Measurements from ENCODE around the gene TET2.

TET2 gene

GRCh38 chr4:105246712-105247111 lies 100.0 kb downstream of the TET2 start:
- H3K27me3 ChIP-seq (ENCODE audit: control insufficient read depth in 2 of 2, insufficient read depth in 2 of 2, low read length in 2 of 2), result no peaks in the 10 kb centered on the region
- H3K36me3 ChIP-seq (ENCODE audit: control insufficient read depth in 2 of 2, insufficient read depth in 2 of 2, low read length in 2 of 2), result peaks cover 7 to 13% of the 10 kb centered on the region in 2 donors
- no peak overlapping the region for H3K4me3 ChIP-seq (ENCODE audit: low read length in 2 of 2)
- H3K9ac ChIP-seq (ENCODE audit: low read depth in 1 of 2, low read length in 2 of 2), result no peak overlapping the region
- H3K27ac ChIP-seq (ENCODE audit: low read depth in 2 of 2, low read length in 2 of 2), result no peak overlapping the region
- H3K9me3 ChIP-seq (ENCODE audit: control insufficient read depth in 2 of 2, low read length in 2 of 2), result no peaks in the 10 kb centered on the region
- H3K4me1 ChIP-seq (ENCODE audit: control insufficient read depth in 2 of 2, insufficient read depth in 2 of 2, low read length in 2 of 2), result no peaks in the 10 kb centered on the region

DNA sequence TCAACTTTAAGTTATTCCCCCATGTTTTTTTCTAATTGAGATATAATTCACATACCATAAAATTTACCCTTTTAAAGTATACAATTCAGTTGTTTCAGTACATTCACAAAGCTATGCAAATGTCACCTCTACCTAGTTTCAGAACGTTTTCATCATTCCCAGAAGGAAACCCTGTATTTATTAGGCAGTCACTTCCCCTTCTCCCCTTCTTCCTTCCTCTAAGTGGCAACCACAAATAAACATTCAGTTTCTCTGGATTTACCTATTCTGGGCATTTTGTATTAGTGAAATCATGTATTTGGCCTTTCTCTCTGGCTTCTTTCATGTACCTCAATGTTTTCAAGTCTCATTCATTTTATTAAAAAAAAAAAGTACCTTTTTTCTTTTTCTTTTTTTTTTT lies 101.9 kb downstream of the TET2 start:
- Histone ChIP-seq H3K27me3 (ENCODE audit: control insufficient read depth in 2 of 2, insufficient read depth in 2 of 2, low read length in 2 of 2) (no peaks in the 10 kb centered on the region), H3K9ac (ENCODE audit: low read depth in 1 of 2, low read length in 2 of 2) (no peak overlapping the region), H3K36me3 (ENCODE audit: control insufficient read depth in 2 of 2, insufficient read depth in 2 of 2, low read length in 2 of 2) (peaks cover 1 to 2% of the 10 kb centered on the region in 2 donors), H3K27ac (ENCODE audit: low read depth in 2 of 2, low read length in 2 of 2) (no peak overlapping the region), H3K4me3 (ENCODE audit: low read length in 2 of 2) (no peak overlapping the region), H3K4me1 (ENCODE audit: control insufficient read depth in 2 of 2, insufficient read depth in 2 of 2, low read length in 2 of 2) (no peaks in the 10 kb centered on the region), H3K9me3 (ENCODE audit: control insufficient read depth in 2 of 2, low read length in 2 of 2) (peaks cover 0 to 8% of the 10 kb centered on the region in 2 donors)

GRCh38 chr4:105257817-105258495 lies 111.3 kb downstream of the TET2 start:
- H3K4me3 ChIP-seq (ENCODE audit: low read length in 2 of 2), result no peak overlapping the region
- H3K27ac ChIP-seq (ENCODE audit: low read depth in 2 of 2, low read length in 2 of 2), result no peak overlapping the region
- no peaks in the 10 kb centered on the region for H3K27me3 ChIP-seq (ENCODE audit: control insufficient read depth in 2 of 2, insufficient read depth in 2 of 2, low read length in 2 of 2)
- H3K9me3 ChIP-seq (ENCODE audit: control insufficient read depth in 2 of 2, low read length in 2 of 2), result peaks cover 0 to 3% of the 10 kb centered on the region in 2 donors
- peaks cover 11 to 13% of the 10 kb centered on the region in 2 donors for H3K36me3 ChIP-seq (ENCODE audit: control insufficient read depth in 2 of 2, insufficient read depth in 2 of 2, low read length in 2 of 2)
- H3K9ac ChIP-seq (ENCODE audit: low read depth in 1 of 2, low read length in 2 of 2), result no peak overlapping the region
- H3K4me1 ChIP-seq (ENCODE audit: control insufficient read depth in 2 of 2, insufficient read depth in 2 of 2, low read length in 2 of 2), result no peaks in the 10 kb centered on the region

DNA sequence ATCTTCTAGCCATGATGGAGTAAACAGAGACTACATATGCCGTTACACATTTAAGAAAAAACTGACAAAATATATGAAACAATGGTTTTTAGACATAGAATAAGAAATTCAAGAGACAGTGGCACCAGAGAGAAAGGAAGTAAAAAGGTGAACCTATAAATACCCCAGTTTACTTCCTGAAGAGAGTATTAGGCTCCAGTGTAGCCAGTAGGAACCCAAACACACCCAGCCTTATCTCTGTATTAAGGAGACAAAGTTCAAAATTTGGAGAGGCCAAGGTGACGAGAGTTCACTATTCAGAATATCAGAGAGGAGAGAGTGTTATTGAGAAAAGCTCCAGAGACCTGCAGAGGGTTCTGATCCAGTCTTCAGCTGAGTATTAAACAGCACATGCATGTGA lies 119.0 kb downstream of the TET2 start:
- Histone ChIP-seq H3K27me3 (ENCODE audit: control insufficient read depth in 2 of 2, insufficient read depth in 2 of 2, low read length in 2 of 2) (no peaks in the 10 kb centered on the region), H3K9ac (ENCODE audit: low read depth in 1 of 2, low read length in 2 of 2) (no peak overlapping the region), H3K36me3 (ENCODE audit: control insufficient read depth in 2 of 2, insufficient read depth in 2 of 2, low read length in 2 of 2) (peaks cover 23 to 27% of the 10 kb centered on the region in 2 donors), H3K4me1 (ENCODE audit: control insufficient read depth in 2 of 2, insufficient read depth in 2 of 2, low read length in 2 of 2) (no peaks in the 10 kb centered on the region), H3K9me3 (ENCODE audit: control insufficient read depth in 2 of 2, low read length in 2 of 2) (no peaks in the 10 kb centered on the region), H3K4me3 (ENCODE audit: low read length in 2 of 2) (no peak overlapping the region), H3K27ac (ENCODE audit: low read depth in 2 of 2, low read length in 2 of 2) (no peak overlapping the region)

DNA sequence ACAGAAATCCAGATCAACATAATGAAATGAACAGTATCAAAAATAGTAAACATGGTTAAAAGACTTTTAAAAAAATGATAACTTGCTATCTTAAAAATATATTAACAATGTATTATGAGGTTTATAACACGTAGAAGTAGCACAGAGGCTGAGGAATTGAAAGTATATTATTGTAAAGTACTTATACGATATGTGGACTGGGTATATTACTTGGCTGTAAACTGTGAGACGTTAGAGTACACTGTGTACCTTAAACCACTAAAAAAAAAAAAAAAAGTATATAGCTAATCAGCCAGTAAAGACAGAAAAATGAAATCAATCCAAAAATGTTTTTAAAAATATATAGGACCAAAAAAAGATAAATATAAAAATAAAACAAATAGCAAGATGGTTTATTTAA lies 120.6 kb downstream of the TET2 start:
- H3K27ac ChIP-seq (ENCODE audit: low read depth in 2 of 2, low read length in 2 of 2), result no peak overlapping the region
- H3K9ac ChIP-seq (ENCODE audit: low read depth in 1 of 2, low read length in 2 of 2), result no peak overlapping the region
- H3K4me1 ChIP-seq (ENCODE audit: control insufficient read depth in 2 of 2, insufficient read depth in 2 of 2, low read length in 2 of 2), result no peaks in the 10 kb centered on the region
- peaks cover 23 to 30% of the 10 kb centered on the region in 2 donors for H3K36me3 ChIP-seq (ENCODE audit: control insufficient read depth in 2 of 2, insufficient read depth in 2 of 2, low read length in 2 of 2)
- H3K27me3 ChIP-seq (ENCODE audit: control insufficient read depth in 2 of 2, insufficient read depth in 2 of 2, low read length in 2 of 2), result no peaks in the 10 kb centered on the region
- no peaks in the 10 kb centered on the region for H3K9me3 ChIP-seq (ENCODE audit: control insufficient read depth in 2 of 2, low read length in 2 of 2)
- H3K4me3 ChIP-seq (ENCODE audit: low read length in 2 of 2), result no peak overlapping the region

- Histone ChIP-seq H3K9ac (ENCODE audit: low read depth in 1 of 2, low read length in 2 of 2) (no peak overlapping the region), H3K4me3 (ENCODE audit: low read length in 2 of 2) (no peak overlapping the region), H3K36me3 (ENCODE audit: control insufficient read depth in 2 of 2, insufficient read depth in 2 of 2, low read length in 2 of 2) (peaks cover 57% of the 10 kb centered on the region in 2 donors), H3K4me1 (ENCODE audit: control insufficient read depth in 2 of 2, insufficient read depth in 2 of 2, low read length in 2 of 2) (no peaks in the 10 kb centered on the region), H3K9me3 (ENCODE audit: control insufficient read depth in 2 of 2, low read length in 2 of 2) (no peaks in the 10 kb centered on the region), H3K27me3 (ENCODE audit: control insufficient read depth in 2 of 2, insufficient read depth in 2 of 2, low read length in 2 of 2) (no peaks in the 10 kb centered on the region), H3K27ac (ENCODE audit: low read depth in 2 of 2, low read length in 2 of 2) (no peak overlapping the region)
Observed at GRCh38 chr4:105272002-105272401, 125.3 kb downstream of the TET2 start.

- no peak overlapping the region for H3K4me3 ChIP-seq (ENCODE audit: low read length in 2 of 2)
- H3K9ac ChIP-seq (ENCODE audit: low read depth in 1 of 2, low read length in 2 of 2), result no peak overlapping the region
- peaks cover 57% of the 10 kb centered on the region in 2 donors for H3K36me3 ChIP-seq (ENCODE audit: control insufficient read depth in 2 of 2, insufficient read depth in 2 of 2, low read length in 2 of 2)
- no peak overlapping the region for H3K27ac ChIP-seq (ENCODE audit: low read depth in 2 of 2, low read length in 2 of 2)
- H3K9me3 ChIP-seq (ENCODE audit: control insufficient read depth in 2 of 2, low read length in 2 of 2), result no peaks in the 10 kb centered on the region
- no peaks in the 10 kb centered on the region for H3K4me1 ChIP-seq (ENCODE audit: control insufficient read depth in 2 of 2, insufficient read depth in 2 of 2, low read length in 2 of 2)
- no peaks in the 10 kb centered on the region for H3K27me3 ChIP-seq (ENCODE audit: control insufficient read depth in 2 of 2, insufficient read depth in 2 of 2, low read length in 2 of 2)
Observed at GRCh38 chr4:105273230-105273629, 126.6 kb downstream of the TET2 start.

DNA sequence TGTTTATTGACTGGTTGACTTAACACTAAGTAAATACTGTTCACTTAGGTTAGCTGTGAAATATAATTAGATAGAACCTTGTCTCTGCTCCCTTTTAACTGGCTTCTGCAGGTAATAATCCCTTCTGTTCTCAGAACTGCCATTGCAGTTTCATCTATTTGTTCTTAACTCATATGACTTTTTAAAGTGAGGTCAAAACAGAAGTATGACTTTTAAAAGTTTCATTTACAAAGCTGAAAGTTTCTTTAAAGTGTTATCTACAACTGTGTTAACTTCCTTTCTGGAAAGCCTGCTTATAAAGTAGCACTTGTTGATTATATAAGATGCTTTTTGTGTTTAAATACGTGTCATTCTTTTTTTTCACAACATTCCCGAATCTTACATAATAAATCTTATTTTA lies 127.4 kb downstream of the TET2 start:
- H3K9me3 ChIP-seq (ENCODE audit: control insufficient read depth in 2 of 2, low read length in 2 of 2), result no peaks in the 10 kb centered on the region
- peaks cover 57% of the 10 kb centered on the region in 2 donors for H3K36me3 ChIP-seq (ENCODE audit: control insufficient read depth in 2 of 2, insufficient read depth in 2 of 2, low read length in 2 of 2)
- H3K9ac ChIP-seq (ENCODE audit: low read depth in 1 of 2, low read length in 2 of 2), result no peak overlapping the region
- H3K27ac ChIP-seq (ENCODE audit: low read depth in 2 of 2, low read length in 2 of 2), result no peak overlapping the region
- no peaks in the 10 kb centered on the region for H3K27me3 ChIP-seq (ENCODE audit: control insufficient read depth in 2 of 2, insufficient read depth in 2 of 2, low read length in 2 of 2)
- H3K4me1 ChIP-seq (ENCODE audit: control insufficient read depth in 2 of 2, insufficient read depth in 2 of 2, low read length in 2 of 2), result no peaks in the 10 kb centered on the region
- no peak overlapping the region for H3K4me3 ChIP-seq (ENCODE audit: low read length in 2 of 2)

DNA sequence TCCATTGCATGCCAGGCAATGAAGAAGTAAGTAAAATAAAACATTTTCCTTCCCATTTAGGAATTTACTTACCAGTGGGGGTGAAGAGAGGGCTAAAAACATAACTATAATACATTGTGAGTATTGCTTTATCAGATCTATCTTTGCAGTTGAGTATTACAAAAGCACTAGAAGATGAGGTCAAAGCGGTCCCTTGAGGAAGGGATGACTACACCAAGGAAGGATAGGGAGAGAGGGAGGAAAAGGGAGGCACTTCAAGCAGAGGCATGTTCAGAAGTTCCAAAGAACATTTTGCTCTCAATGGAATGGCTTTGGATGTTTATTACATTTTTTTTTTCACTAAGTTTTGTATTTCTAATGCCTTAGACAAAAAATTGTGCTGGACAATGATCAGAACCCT lies 127.8 kb downstream of the TET2 start:
- no peak overlapping the region for H3K27ac ChIP-seq (ENCODE audit: low read depth in 2 of 2, low read length in 2 of 2)
- H3K4me1 ChIP-seq (ENCODE audit: control insufficient read depth in 2 of 2, insufficient read depth in 2 of 2, low read length in 2 of 2), result no peaks in the 10 kb centered on the region
- H3K27me3 ChIP-seq (ENCODE audit: control insufficient read depth in 2 of 2, insufficient read depth in 2 of 2, low read length in 2 of 2), result no peaks in the 10 kb centered on the region
- no peak overlapping the region for H3K4me3 ChIP-seq (ENCODE audit: low read length in 2 of 2)
- no peak overlapping the region for H3K9ac ChIP-seq (ENCODE audit: low read depth in 1 of 2, low read length in 2 of 2)
- peaks cover 55% of the 10 kb centered on the region in 2 donors for H3K36me3 ChIP-seq (ENCODE audit: control insufficient read depth in 2 of 2, insufficient read depth in 2 of 2, low read length in 2 of 2)
- no peaks in the 10 kb centered on the region for H3K9me3 ChIP-seq (ENCODE audit: control insufficient read depth in 2 of 2, low read length in 2 of 2)

GRCh38 chr4:105276361-105277104 lies 129.9 kb downstream of the TET2 start:
- H3K4me3 ChIP-seq (ENCODE audit: low read length in 2 of 2), result no peak overlapping the region
- H3K27ac ChIP-seq (ENCODE audit: low read depth in 2 of 2, low read length in 2 of 2), result no peak overlapping the region
- no peak overlapping the region for H3K9ac ChIP-seq (ENCODE audit: low read depth in 1 of 2, low read length in 2 of 2)
- H3K9me3 ChIP-seq (ENCODE audit: control insufficient read depth in 2 of 2, low read length in 2 of 2), result no peaks in the 10 kb centered on the region
- peaks cover 37 to 38% of the 10 kb centered on the region in 2 donors for H3K36me3 ChIP-seq (ENCODE audit: control insufficient read depth in 2 of 2, insufficient read depth in 2 of 2, low read length in 2 of 2)
- no peaks in the 10 kb centered on the region for H3K27me3 ChIP-seq (ENCODE audit: control insufficient read depth in 2 of 2, insufficient read depth in 2 of 2, low read length in 2 of 2)
- H3K4me1 ChIP-seq (ENCODE audit: control insufficient read depth in 2 of 2, insufficient read depth in 2 of 2, low read length in 2 of 2), result no peaks in the 10 kb centered on the region
